Activated CD4-positive, alpha-beta T cell treated with anti-CD3 and anti-CD28 coated beads for 48 hours (primary cell): ENCODE results near the gene ABR.
A peak's percentile ranks its signal among the peaks of the same experiment; 100 is the strongest.
"Not testable (repeated sequence)": the region's sequence is repeated elsewhere in the genome, so short reads cannot be mapped to it uniquely, and the experiment has no call there.

Experiments used
- DNase-seq: peaks from one replicate; pipeline ENCODE4 v3.0.0-alpha.2; 2020

ABR gene

GRCh38 chr17:1145311-1145986, 34.3 kb downstream of the ABR start:
- DNase-seq, result no peak

DNA sequence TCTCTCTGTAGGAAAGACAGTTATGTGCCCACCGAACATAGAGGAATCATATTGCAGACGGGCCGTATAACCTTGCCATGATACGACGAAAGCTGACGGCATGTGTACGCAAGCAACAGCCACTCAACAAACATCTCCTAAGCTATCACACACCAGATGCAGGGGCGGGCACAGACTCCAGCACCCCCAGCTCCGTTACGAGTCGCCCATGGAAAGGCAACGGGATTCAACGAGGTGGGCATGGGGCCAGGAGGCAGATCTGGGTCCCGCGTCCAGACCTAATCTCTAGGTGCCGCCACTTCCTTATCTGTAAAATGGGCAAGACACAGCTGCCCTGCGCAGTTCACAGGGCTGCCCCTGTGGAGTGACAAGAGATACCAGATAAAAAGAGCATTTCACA, 35.6 kb downstream of the ABR start:
- no peak for DNase-seq

GRCh38 chr17:1143573-1143972, 36.2 kb downstream of the ABR start:
- no peak for DNase-seq

DNA sequence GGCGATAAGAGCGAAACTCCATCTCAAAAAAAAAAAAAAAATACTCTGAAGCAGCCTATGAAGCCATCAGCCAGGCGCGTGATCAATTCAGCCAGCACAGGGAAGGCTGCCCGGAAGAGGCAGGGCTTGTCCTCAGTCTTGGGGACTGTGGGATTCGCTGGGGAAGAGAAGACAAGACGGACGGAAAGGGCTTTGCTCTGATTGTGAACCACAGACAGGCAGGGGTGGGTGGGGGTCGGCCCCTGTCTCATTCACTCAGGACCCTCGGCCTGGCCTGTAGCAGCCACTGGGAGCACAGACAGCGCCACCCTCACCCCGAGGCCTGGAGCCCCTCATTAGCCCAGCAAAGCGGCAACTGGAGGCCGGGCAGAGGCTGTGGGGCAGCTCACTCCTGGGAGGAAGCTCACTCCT, 37.2 kb downstream of the ABR start:
- no peak for DNase-seq

- DNase-seq, result peak; percentile 33
Measured at GRCh38 chr17:1137465-1137894, 42.3 kb downstream of the ABR start.

- DNase-seq, result no peak
Measured at GRCh38 chr17:1136748-1137147, 43.0 kb downstream of the ABR start.

DNA sequence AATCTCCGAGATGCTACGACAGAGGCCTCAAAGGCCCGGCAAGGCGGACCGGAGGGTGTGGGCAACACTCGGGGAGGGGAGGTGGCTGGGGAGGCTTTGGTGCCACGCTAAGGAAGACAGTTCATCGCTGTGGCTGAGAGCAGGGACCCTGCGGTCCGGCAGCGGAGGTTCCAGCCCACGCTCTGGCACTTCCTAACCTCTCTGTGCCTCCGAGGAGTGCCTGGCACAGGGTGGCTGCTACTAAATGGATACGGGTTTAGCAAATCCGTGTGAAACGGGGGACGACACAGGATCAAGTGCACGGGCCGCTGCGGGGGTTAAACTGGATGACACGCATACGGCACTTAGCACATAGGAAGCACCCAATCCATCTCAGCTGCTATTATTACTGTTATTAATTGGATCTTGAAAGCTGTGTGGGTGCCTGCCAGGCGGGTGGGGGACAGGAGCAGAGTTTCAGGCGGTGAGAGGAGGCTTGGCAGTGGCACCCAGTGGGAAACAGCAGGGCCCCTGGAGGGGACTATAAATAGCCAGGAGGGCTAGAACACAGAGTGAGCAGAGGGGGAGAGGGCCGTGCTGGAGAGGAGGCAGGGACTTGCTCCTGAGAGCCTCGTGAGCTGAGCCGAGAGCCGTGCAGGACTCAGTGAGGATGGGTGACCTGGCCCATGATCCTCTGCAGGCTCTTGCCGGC, 45.0 kb downstream of the ABR start:
- no peak for DNase-seq

GRCh38 chr17:1130191-1130590, 49.6 kb downstream of the ABR start:
- no peak for DNase-seq

GRCh38 chr17:1128463-1128862, 51.3 kb downstream of the ABR start:
- DNase-seq, result not testable (repeated sequence)

DNA sequence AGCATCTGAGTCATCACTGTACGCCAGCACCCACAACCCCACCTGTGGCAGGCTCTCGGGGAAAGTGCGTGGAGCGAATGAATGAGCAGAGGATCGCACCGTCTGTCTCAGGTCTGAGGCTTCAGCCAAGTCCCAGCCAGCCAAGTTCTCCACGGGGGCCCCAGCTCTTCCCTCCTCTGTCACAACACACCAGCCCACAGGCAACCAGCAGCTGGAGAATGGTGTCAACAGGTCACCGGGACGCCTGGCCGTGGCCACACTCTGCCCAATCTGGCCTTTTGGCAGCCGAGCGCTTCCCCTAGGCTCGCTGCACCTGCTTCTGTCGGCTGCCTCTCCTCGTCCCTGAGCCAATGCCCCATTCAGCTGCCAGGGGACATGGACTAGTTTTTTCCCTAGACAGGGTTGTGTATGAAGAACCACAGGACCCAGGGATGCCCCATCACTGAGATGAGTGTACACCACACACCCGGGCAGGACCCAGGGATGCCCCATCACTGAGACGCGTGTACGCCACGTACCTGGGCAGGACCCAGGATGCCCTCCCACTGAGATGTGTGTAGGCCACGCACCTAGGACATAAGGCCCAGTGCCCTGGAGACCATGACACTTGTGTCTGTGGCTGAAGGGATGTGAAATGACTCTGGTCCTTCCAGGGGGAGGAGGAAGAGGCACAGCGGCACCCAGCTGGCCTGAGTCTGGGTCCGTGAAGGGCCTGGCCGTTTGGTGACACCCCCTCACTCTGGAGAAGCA, 52.8 kb downstream of the ABR start:
- no peak for DNase-seq

- no peak for DNase-seq
Measured at GRCh38 chr17:1126250-1126797, 53.5 kb downstream of the ABR start.

DNA sequence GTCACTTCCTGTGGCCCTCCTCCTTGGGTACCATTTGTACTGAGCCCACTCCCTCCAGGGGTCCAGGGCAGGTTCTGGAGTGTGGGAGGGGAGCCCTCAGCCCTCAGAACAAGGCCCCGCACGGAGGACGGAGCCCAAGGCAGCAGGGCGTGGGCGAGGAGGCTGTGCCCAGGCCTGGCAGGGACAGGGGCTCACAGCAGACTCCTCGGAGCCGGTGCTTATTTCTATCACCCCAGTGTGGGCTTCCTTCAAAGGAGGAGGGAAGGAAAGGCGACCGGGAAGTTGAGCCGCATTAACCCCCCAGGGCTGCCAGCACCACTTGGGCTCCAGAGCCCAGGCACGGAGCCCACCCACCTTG, 54.0 kb downstream of the ABR start:
- no peak for DNase-seq

DNA sequence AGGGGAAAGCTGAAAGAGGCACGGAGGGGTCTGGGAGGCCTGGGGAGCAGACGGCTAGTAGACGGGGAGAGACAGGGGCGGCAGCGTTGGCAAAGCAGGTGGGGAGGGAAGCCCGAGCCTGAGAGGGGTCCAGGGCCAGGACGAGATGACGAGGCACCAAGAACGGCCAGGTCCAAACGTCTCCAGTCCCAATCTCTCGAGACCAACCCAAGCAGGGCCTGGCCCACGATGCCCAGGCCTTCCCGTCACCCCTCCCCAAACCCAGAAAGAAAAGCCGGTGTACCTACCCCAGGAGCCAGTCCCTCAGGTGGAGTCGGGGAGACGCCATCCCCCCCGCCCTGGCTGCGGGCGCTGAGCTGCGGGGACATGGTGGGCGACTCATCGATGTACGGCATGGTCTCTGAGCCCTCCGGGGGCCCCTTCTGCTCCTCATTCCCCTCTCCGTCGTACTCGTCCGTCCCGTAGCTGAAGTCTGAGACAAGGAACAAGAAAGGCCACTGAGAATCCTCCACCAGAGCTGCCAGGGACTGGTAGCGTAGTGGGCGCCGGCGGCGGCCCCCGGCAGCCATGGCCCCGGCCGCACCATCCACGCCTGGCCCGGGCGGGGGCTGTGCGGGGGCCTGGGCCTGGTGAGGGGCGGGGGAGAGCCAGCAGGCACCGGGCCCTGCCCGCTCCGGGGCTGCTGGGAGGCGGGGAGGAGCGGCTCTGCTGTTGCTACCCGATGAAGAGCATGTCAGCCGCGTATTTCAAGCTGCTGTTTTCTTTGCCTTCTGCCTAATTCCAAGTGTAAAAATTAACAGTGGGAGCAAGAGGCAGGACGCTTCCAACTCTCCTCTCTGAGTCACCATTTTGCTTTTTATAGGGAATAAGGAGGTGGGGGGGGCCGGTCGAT, 54.6 kb downstream of the ABR start:
- no peak for DNase-seq

DNA sequence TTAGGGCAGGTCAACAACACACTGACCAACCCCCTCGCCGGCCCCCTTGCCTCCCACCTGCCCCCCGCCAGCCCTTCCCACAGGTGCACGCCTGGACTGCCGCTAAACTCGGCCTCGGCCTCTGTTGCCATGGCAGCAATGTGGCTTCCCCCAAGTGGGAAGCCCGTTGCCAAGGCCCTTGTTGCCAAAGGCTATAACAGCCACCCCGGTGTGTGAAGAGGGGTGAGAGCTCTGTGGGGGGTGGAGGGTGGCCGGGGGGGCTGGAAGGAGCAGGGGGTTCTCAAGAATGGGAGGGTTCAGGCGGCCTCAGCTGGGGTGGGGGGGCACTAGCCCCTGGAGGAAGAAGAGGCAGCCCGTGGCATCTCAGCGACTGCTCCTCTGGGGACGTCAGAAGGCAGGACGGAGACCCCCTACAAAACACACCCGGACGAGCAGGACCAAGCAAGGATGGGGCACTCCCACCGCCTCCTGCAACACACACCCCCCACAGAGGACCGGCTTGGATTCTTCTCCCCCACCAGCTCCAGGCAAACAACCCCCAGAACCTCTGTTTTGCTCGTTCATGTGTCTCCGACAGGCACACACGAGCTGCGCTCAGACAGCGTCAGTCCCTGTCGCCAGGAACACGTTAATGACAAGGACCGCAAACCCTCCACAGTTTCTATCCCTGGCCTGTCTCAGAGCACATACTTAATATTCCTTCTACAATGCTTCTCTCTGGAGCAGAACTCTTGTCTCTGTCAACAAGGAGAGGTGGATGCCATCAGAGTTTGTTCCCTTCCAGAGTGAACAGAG, 55.7 kb downstream of the ABR start:
- DNase-seq, result no peak

DNA sequence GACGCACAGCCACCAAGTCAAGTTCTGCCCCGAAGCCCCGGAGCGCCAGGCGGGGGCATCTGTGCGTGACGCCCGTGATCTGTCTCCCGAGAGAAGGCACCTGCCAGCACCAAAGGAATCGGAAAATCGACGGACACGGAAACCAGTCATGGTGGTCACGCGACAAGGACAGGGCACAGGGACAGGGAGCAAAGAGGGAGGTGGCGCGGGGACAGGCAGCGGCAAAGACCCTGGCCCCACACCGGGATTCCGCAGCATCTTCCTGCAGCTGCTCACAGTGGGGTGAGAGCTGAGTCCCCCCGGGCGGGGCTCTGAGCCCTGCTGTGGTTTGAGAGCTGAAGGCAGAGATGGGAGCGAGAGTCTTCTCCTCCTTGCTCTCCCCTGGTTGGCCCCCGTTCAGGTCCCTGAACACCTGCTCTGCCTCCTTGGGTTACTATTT, 56.4 kb downstream of the ABR start:
- no peak for DNase-seq

DNA sequence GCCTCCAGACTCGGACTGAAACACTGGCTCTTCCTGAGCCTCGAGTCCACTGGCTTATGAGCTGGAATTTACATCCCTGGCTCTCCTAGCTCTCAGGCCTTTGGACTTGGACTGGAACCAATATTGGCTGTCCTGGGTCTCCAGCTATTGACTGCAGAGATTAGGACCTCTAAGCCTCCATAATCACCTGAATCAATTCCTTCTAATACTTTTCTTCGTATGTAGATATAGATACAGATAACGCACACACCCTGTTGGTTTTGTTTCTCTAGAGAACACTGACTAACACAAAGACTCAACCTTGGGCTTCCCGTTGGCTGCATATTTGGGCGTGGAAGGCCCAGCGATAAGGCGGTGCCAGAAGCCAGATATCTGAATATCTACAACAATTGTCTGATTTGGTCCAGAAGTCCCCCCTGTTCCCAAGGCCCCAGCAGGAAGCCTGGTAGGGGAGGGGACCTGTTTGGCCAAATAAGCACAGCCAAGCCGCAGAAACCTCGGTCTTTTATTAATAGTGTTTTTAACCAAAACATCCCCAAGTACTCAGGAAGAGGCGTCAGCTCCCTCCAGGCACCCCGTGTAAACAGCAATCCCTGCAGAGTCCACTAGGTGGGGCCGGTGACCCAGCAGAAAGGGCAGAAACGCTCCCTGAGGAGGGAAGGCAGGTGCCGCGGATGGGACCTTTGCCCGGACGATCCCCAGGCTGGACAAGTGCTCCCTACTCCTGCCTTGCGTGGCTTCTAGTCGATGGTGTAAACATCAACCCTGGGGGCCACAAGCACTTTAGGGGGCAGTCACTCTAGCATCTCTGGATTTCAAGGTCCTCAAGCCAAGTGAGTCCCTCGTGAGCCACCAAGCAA, 57.0 kb downstream of the ABR start:
- DNase-seq, result peak; percentile 90

GRCh38 chr17:1121442-1121817, 58.4 kb downstream of the ABR start:
- DNase-seq, result not testable (repeated sequence)

GRCh38 chr17:1120596-1121441, 59.0 kb downstream of the ABR start:
- DNase-seq, result no peak

GRCh38 chr17:1119924-1120323, 59.9 kb downstream of the ABR start:
- DNase-seq, result no peak

DNA sequence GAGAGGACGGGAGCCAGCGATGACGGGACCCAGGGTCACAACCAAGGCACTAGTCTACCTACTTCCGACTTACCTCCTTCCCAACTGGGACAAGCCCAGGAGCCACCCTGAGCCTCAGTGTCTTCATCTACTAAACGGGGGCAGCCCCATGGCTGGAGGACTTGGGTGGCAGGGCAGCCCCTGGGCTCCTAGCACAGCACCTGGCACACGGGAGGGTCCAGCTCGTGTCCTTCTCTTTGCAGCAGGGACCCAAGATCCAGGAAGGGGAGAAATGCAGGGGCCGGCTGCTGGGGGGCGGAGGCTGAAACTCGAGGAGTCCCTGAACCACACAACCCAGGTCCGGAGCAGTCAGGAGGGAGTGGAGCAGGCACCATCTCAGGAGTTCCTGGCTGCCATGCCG, 63.2 kb downstream of the ABR start:
- DNase-seq, result no peak
